Measurements from ENCODE around the gene ZNF644.

ZNF644 gene

GRCh38 chr1:90989302-90989701 is 32.5 kb downstream of the ZNF644 start:
- peaks cover 88% of the 10 kb centered on the region for H3K9me3 Mint-ChIP-seq
- no peak for TF ChIP-seq CTCF (IDR thresholded peaks at IDR 0.05)
- H3K27me3 Mint-ChIP-seq (ENCODE audit: low read depth, poor library complexity): no peaks in the 10 kb centered on the region
- DNase-seq: no peak
- H3K4me3 Mint-ChIP-seq: no peak overlapping the region
- no peaks in the 10 kb centered on the region for H3K4me1 Mint-ChIP-seq
- peaks cover 92% of the 10 kb centered on the region for H3K36me3 Mint-ChIP-seq (ENCODE audit: low read depth)
- H3K27ac Mint-ChIP-seq: no peak overlapping the region

- Mint-ChIP-seq H3K27ac (no peak overlapping the region), H3K4me3 (no peak overlapping the region), H3K4me1 (no peaks in the 10 kb centered on the region), H3K9me3 (peaks cover 77% of the 10 kb centered on the region), H3K27me3 (ENCODE audit: low read depth, poor library complexity) (no peaks in the 10 kb centered on the region), H3K36me3 (ENCODE audit: low read depth) (peaks cover 90% of the 10 kb centered on the region)
- no peak for DNase-seq
- no peak for TF ChIP-seq CTCF (IDR thresholded peaks at IDR 0.05)
Observed at GRCh38 chr1:90987841-90988240, 34.0 kb downstream of the ZNF644 start.

- Mint-ChIP-seq H3K9me3 (peaks cover 68% of the 10 kb centered on the region), H3K4me1 (no peaks in the 10 kb centered on the region), H3K27ac (no peak overlapping the region), H3K36me3 (ENCODE audit: low read depth) (peaks cover 88% of the 10 kb centered on the region), H3K4me3 (no peak overlapping the region), H3K27me3 (ENCODE audit: low read depth, poor library complexity) (no peaks in the 10 kb centered on the region)
- no peak for TF ChIP-seq CTCF (IDR thresholded peaks at IDR 0.05)
- DNase-seq: no peak
Observed at GRCh38 chr1:90986953-90987352, 34.9 kb downstream of the ZNF644 start.

- no peaks in the 10 kb centered on the region for H3K27me3 Mint-ChIP-seq (ENCODE audit: low read depth, poor library complexity)
- no peak overlapping the region for H3K27ac Mint-ChIP-seq
- no peak for TF ChIP-seq CTCF (IDR thresholded peaks at IDR 0.05)
- H3K36me3 Mint-ChIP-seq (ENCODE audit: low read depth): peaks cover 81% of the 10 kb centered on the region
- DNase-seq: no peak
- H3K4me3 Mint-ChIP-seq: no peak overlapping the region
- H3K9me3 Mint-ChIP-seq: no peaks in the 10 kb centered on the region
- peaks cover 9% of the 10 kb centered on the region for H3K4me1 Mint-ChIP-seq
Observed at GRCh38 chr1:90977522-90977921, 44.3 kb downstream of the ZNF644 start.

- DNase-seq: no peak
- H3K27ac Mint-ChIP-seq: peak overlapping the region; percentile 71
- peaks cover 9% of the 10 kb centered on the region for H3K4me1 Mint-ChIP-seq
- no peaks in the 10 kb centered on the region for H3K27me3 Mint-ChIP-seq (ENCODE audit: low read depth, poor library complexity)
- peaks cover 79% of the 10 kb centered on the region for H3K36me3 Mint-ChIP-seq (ENCODE audit: low read depth)
- no peak for TF ChIP-seq CTCF (IDR thresholded peaks at IDR 0.05)
- no peaks in the 10 kb centered on the region for H3K9me3 Mint-ChIP-seq
- no peak overlapping the region for H3K4me3 Mint-ChIP-seq
Observed at GRCh38 chr1:90973897-90974798, 47.7 kb downstream of the ZNF644 start.

GRCh38 chr1:90970208-90970607 is 51.6 kb downstream of the ZNF644 start:
- TF ChIP-seq CTCF (IDR thresholded peaks at IDR 0.05): no peak
- Mint-ChIP-seq H3K4me3 (no peak overlapping the region), H3K36me3 (ENCODE audit: low read depth) (peaks cover 62% of the 10 kb centered on the region), H3K4me1 (peaks cover 9% of the 10 kb centered on the region), H3K9me3 (no peaks in the 10 kb centered on the region), H3K27ac (no peak overlapping the region), H3K27me3 (ENCODE audit: low read depth, poor library complexity) (no peaks in the 10 kb centered on the region)
- no peak for DNase-seq
